CMK (cell line): ENCODE data around the gene CMYA5.
"Not testable (repeated sequence)": the region's sequence is repeated elsewhere in the genome, so short reads cannot be mapped to it uniquely, and the experiment has no call there.

Source experiments
- DNase-seq: peaks from one replicate; pipeline ENCODE4 v3.0.0-alpha.2; 2010; ENCODE audit warnings: low read depth

The CMYA5 gene

GRCh38 chr5:79750611-79751510 is 61.2 kb downstream of the CMYA5 start:
- no peak for DNase-seq

GRCh38 chr5:79753092-79753491 is 63.5 kb downstream of the CMYA5 start:
- DNase-seq: no peak

- DNase-seq: no peak
These were observed 64.4 kb downstream of the CMYA5 start for GRCh38 chr5:79753877-79754645.

- DNase-seq: no peak
These were observed 65.4 kb downstream of the CMYA5 start for GRCh38 chr5:79754865-79755555.

GRCh38 chr5:79756076-79756475 is 66.4 kb downstream of the CMYA5 start:
- no peak for DNase-seq

GRCh38 chr5:79759436-79759835 is 69.8 kb downstream of the CMYA5 start:
- DNase-seq: no peak

- DNase-seq: no peak
These were observed 70.2 kb downstream of the CMYA5 start for GRCh38 chr5:79759848-79760247.

- no peak for DNase-seq
These were observed 73.3 kb downstream of the CMYA5 start for GRCh38 chr5:79762929-79763328.

- DNase-seq: not testable (repeated sequence)
These were observed 74.5 kb downstream of the CMYA5 start for GRCh38 chr5:79764147-79764546.

GRCh38 chr5:79771387-79771786 is 81.8 kb downstream of the CMYA5 start:
- no peak for DNase-seq

- no peak for DNase-seq
These were observed 83.0 kb downstream of the CMYA5 start for GRCh38 chr5:79772651-79773050.

- DNase-seq: no peak
These were observed 84.0 kb downstream of the CMYA5 start for GRCh38 chr5:79773612-79774011.

GRCh38 chr5:79774171-79774854 is 84.7 kb downstream of the CMYA5 start:
- DNase-seq: no peak

- DNase-seq: no peak
These were observed 85.2 kb downstream of the CMYA5 start for GRCh38 chr5:79774855-79775237.

GRCh38 chr5:79784741-79785140 is 95.1 kb downstream of the CMYA5 start:
- not testable (repeated sequence) for DNase-seq

- DNase-seq: no peak
These were observed 96.3 kb downstream of the CMYA5 start for GRCh38 chr5:79785983-79786382.

GRCh38 chr5:79787448-79787847 is 97.8 kb downstream of the CMYA5 start:
- no peak for DNase-seq

GRCh38 chr5:79791843-79792242 is 102.2 kb downstream of the CMYA5 start:
- no peak for DNase-seq

- DNase-seq: no peak
These were observed 102.8 kb downstream of the CMYA5 start for GRCh38 chr5:79792463-79792862.

GRCh38 chr5:79793304-79793703 is 103.7 kb downstream of the CMYA5 start:
- no peak for DNase-seq

GRCh38 chr5:79793722-79794121 is 104.1 kb downstream of the CMYA5 start:
- no peak for DNase-seq

GRCh38 chr5:79794347-79794746 is 104.7 kb downstream of the CMYA5 start:
- no peak for DNase-seq
